ENCODE measurements around the gene TUBD1.

The TUBD1 gene

GRCh38 chr17:59899099-59899498 lies 6.4 kb upstream of the TUBD1 start:
- no peak overlapping the region for H4K12ac ChIP-seq (ENCODE audit: low read depth, low read length)
- no peak overlapping the region for H3K23ac ChIP-seq (ENCODE audit: low read length)
- no peaks in the 10 kb centered on the region for H3K79me2 ChIP-seq (ENCODE audit: control insufficient read depth, insufficient read depth, low read length, poor library complexity)
- no CpG with 5 or more reads among the region's 5 CpGs for WGBS (ENCODE audit: extremely low coverage, insufficient coverage, insufficient read length)
- peaks cover 3% of the 10 kb centered on the region for H3K9me3 ChIP-seq (ENCODE audit: insufficient read depth, low read depth, low read length)
- no peak overlapping the region for H2AFZ ChIP-seq (ENCODE audit: insufficient read depth, low read length, poor library complexity)
- H3K18ac ChIP-seq (ENCODE audit: low read length): no peak overlapping the region
- H3K27ac ChIP-seq (ENCODE audit: low read depth, low read length): no peak overlapping the region
- no peak overlapping the region for H4K8ac ChIP-seq (ENCODE audit: low read depth, low read length)
- no peaks in the 10 kb centered on the region for H3K4me1 ChIP-seq (ENCODE audit: control insufficient read depth in 1 of 2, insufficient read depth in 2 of 2, low read length in 2 of 2)
- no peak overlapping the region for H4K91ac ChIP-seq (ENCODE audit: low read depth, low read length)
- H3K27me3 ChIP-seq (ENCODE audit: insufficient read depth, low read length): no peaks in the 10 kb centered on the region
- no peak overlapping the region for H3K9ac ChIP-seq (ENCODE audit: low read length)
- DNase-seq: peak; percentile 87 to 99
- H3K14ac ChIP-seq (ENCODE audit: low read length): no peak overlapping the region
- no peak overlapping the region for H3K4ac ChIP-seq (ENCODE audit: low read depth, low read length)
- H3K4me3 ChIP-seq (ENCODE audit: low read depth, low read length): no peak overlapping the region
- H2AK5ac ChIP-seq (ENCODE audit: low read length): no peak overlapping the region
- H2BK5ac ChIP-seq (ENCODE audit: low read depth, low read length, poor library complexity): no peak overlapping the region
- no peaks in the 10 kb centered on the region for H3K79me1 ChIP-seq (ENCODE audit: low read length)
- no peak overlapping the region for H2BK12ac ChIP-seq (ENCODE audit: low read length)
- H3K36me3 ChIP-seq (ENCODE audit: control insufficient read depth in 1 of 2, insufficient read depth in 2 of 2, low read length in 2 of 2): peaks cover 2 to 4% of the 10 kb centered on the region in 2 experiments
- H3K4me2 ChIP-seq (ENCODE audit: low read length): no peak overlapping the region
- no peak overlapping the region for H2BK120ac ChIP-seq (ENCODE audit: insufficient read depth, low read length, poor library complexity)

- WGBS (ENCODE audit: extremely low coverage, insufficient coverage, insufficient read length): no CpG with 5 or more reads among the region's 4 CpGs
- no peak overlapping the region for H3K18ac ChIP-seq (ENCODE audit: low read length)
Measured at GRCh38 chr17:59897090-59897489, 4.3 kb upstream of the TUBD1 start.

GRCh38 chr17:59893676-59894100 lies 945 bp upstream of the TUBD1 start:
- Histone ChIP-seq H3K79me1 (ENCODE audit: low read length) (peaks cover 8% of the 10 kb centered on the region), H3K9ac (ENCODE audit: low read length) (peak overlapping the region; percentile 83), H3K27ac (ENCODE audit: low read depth, low read length) (no peak overlapping the region), H3K9me3 (ENCODE audit: insufficient read depth, low read depth, low read length) (no peaks in the 10 kb centered on the region), H3K4me1 (ENCODE audit: control insufficient read depth in 1 of 2, insufficient read depth in 2 of 2, low read length in 2 of 2) (peaks cover 0 to 2% of the 10 kb centered on the region in 2 experiments), H3K4ac (ENCODE audit: low read depth, low read length) (peak overlapping the region; percentile 66), H3K36me3 (ENCODE audit: control insufficient read depth in 1 of 2, insufficient read depth in 2 of 2, low read length in 2 of 2) (peaks cover 0 to 7% of the 10 kb centered on the region in 2 experiments), H3K18ac (ENCODE audit: low read length) (peak overlapping the region; percentile 55), H4K12ac (ENCODE audit: low read depth, low read length) (peak overlapping the region; percentile 29), H2AK5ac (ENCODE audit: low read length) (no peak overlapping the region), H2BK5ac (ENCODE audit: low read depth, low read length, poor library complexity) (no peak overlapping the region), H3K23ac (ENCODE audit: low read length) (no peak overlapping the region), H2AFZ (ENCODE audit: insufficient read depth, low read length, poor library complexity) (peak overlapping the region; percentile 38), H3K14ac (ENCODE audit: low read length) (peak overlapping the region; percentile 18), H3K27me3 (ENCODE audit: insufficient read depth, low read length) (no peaks in the 10 kb centered on the region), H2BK12ac (ENCODE audit: low read length) (no peak overlapping the region), H3K4me2 (ENCODE audit: low read length) (peak overlapping the region; percentile 92), H4K91ac (ENCODE audit: low read depth, low read length) (no peak overlapping the region), H3K79me2 (ENCODE audit: control insufficient read depth, insufficient read depth, low read length, poor library complexity) (peaks cover 8% of the 10 kb centered on the region), H4K8ac (ENCODE audit: low read depth, low read length) (peak overlapping the region; percentile 84), H2BK120ac (ENCODE audit: insufficient read depth, low read length, poor library complexity) (peak overlapping the region; percentile 41), H3K4me3 (ENCODE audit: low read depth, low read length) (peak overlapping the region; percentile 89)
- WGBS (ENCODE audit: extremely low coverage, insufficient coverage, insufficient read length): no CpG with 5 or more reads among the region's 11 CpGs
- DNase-seq: peak in 1 of 2 donors; percentile 44

More at GRCh38 chr17:59897090-59897489, 4.3 kb upstream of the TUBD1 start:
- DNase-seq: peak in 1 of 2 donors; percentile 82
- H3K79me1 ChIP-seq (ENCODE audit: low read length): peaks cover 8% of the 10 kb centered on the region
- no peak overlapping the region for H2BK120ac ChIP-seq (ENCODE audit: insufficient read depth, low read length, poor library complexity)
- no peak overlapping the region for H2BK5ac ChIP-seq (ENCODE audit: low read depth, low read length, poor library complexity)
- H3K79me2 ChIP-seq (ENCODE audit: control insufficient read depth, insufficient read depth, low read length, poor library complexity): peaks cover 8% of the 10 kb centered on the region
- no peaks in the 10 kb centered on the region for H3K4me1 ChIP-seq (ENCODE audit: control insufficient read depth in 1 of 2, insufficient read depth in 2 of 2, low read length in 2 of 2)
- H4K91ac ChIP-seq (ENCODE audit: low read depth, low read length): no peak overlapping the region
- H3K36me3 ChIP-seq (ENCODE audit: control insufficient read depth in 1 of 2, insufficient read depth in 2 of 2, low read length in 2 of 2): peaks cover 2 to 4% of the 10 kb centered on the region in 2 experiments
- no peak overlapping the region for H3K9ac ChIP-seq (ENCODE audit: low read length)
- H3K27ac ChIP-seq (ENCODE audit: low read depth, low read length): no peak overlapping the region
- no peak overlapping the region for H3K4me3 ChIP-seq (ENCODE audit: low read depth, low read length)
- H3K4me2 ChIP-seq (ENCODE audit: low read length): no peak overlapping the region
- H3K4ac ChIP-seq (ENCODE audit: low read depth, low read length): no peak overlapping the region
- H3K27me3 ChIP-seq (ENCODE audit: insufficient read depth, low read length): no peaks in the 10 kb centered on the region
- no peak overlapping the region for H3K14ac ChIP-seq (ENCODE audit: low read length)
- no peak overlapping the region for H2AK5ac ChIP-seq (ENCODE audit: low read length)
- no peak overlapping the region for H4K12ac ChIP-seq (ENCODE audit: low read depth, low read length)
- H3K23ac ChIP-seq (ENCODE audit: low read length): no peak overlapping the region
- peaks cover 3% of the 10 kb centered on the region for H3K9me3 ChIP-seq (ENCODE audit: insufficient read depth, low read depth, low read length)
- H2AFZ ChIP-seq (ENCODE audit: insufficient read depth, low read length, poor library complexity): no peak overlapping the region
- H4K8ac ChIP-seq (ENCODE audit: low read depth, low read length): no peak overlapping the region
- H2BK12ac ChIP-seq (ENCODE audit: low read length): no peak overlapping the region

GRCh38 chr17:59892251-59892923 lies 356 bp downstream of the TUBD1 start:
- peak overlapping the region; percentile 42 for H3K4ac ChIP-seq (ENCODE audit: low read depth, low read length)
- peak in 1 of 2 donors; percentile 16 for DNase-seq
- peaks cover 0 to 7% of the 10 kb centered on the region in 2 experiments for H3K36me3 ChIP-seq (ENCODE audit: control insufficient read depth in 1 of 2, insufficient read depth in 2 of 2, low read length in 2 of 2)
- H3K27ac ChIP-seq (ENCODE audit: low read depth, low read length): peak overlapping the region; percentile 15
- H3K79me1 ChIP-seq (ENCODE audit: low read length): peaks cover 8% of the 10 kb centered on the region
- H3K14ac ChIP-seq (ENCODE audit: low read length): peak overlapping the region; percentile 14
- H4K8ac ChIP-seq (ENCODE audit: low read depth, low read length): peak overlapping the region; percentile 59
- H3K27me3 ChIP-seq (ENCODE audit: insufficient read depth, low read length): no peaks in the 10 kb centered on the region
- no peak overlapping the region for H2BK12ac ChIP-seq (ENCODE audit: low read length)
- no peak overlapping the region for H2AFZ ChIP-seq (ENCODE audit: insufficient read depth, low read length, poor library complexity)
- H4K12ac ChIP-seq (ENCODE audit: low read depth, low read length): peak overlapping the region; percentile 23
- no peak overlapping the region for H2AK5ac ChIP-seq (ENCODE audit: low read length)
- peaks cover 8% of the 10 kb centered on the region for H3K79me2 ChIP-seq (ENCODE audit: control insufficient read depth, insufficient read depth, low read length, poor library complexity)
- H3K18ac ChIP-seq (ENCODE audit: low read length): no peak overlapping the region
- H4K91ac ChIP-seq (ENCODE audit: low read depth, low read length): peak overlapping the region; percentile 42
- H2BK120ac ChIP-seq (ENCODE audit: insufficient read depth, low read length, poor library complexity): peak overlapping the region; percentile 17
- no peaks in the 10 kb centered on the region for H3K9me3 ChIP-seq (ENCODE audit: insufficient read depth, low read depth, low read length)
- peak overlapping the region; percentile 71 for H3K4me2 ChIP-seq (ENCODE audit: low read length)
- peak overlapping the region; percentile 58 for H2BK5ac ChIP-seq (ENCODE audit: low read depth, low read length, poor library complexity)
- H3K23ac ChIP-seq (ENCODE audit: low read length): no peak overlapping the region
- H3K9ac ChIP-seq (ENCODE audit: low read length): peak overlapping the region; percentile 80
- no CpG with 5 or more reads among the region's 25 CpGs for WGBS (ENCODE audit: extremely low coverage, insufficient coverage, insufficient read length)
- H3K4me3 ChIP-seq (ENCODE audit: low read depth, low read length): peak overlapping the region; percentile 71
- H3K4me1 ChIP-seq (ENCODE audit: control insufficient read depth in 1 of 2, insufficient read depth in 2 of 2, low read length in 2 of 2): peaks cover 0 to 2% of the 10 kb centered on the region in 2 experiments
